HG03066 (cell line): ENCODE results near the gene CTNND2.
"Not testable (repeated sequence)": the region's sequence is repeated elsewhere in the genome, so short reads cannot be mapped to it uniquely, and the experiment has no call there.

Source experiments
- ATAC-seq: cut with Tn5 transposase; IDR thresholded peaks from one replicate; pipeline ENCODE4 v1.9.1; 2021; ENCODE audit warnings: low read depth; ENCODE audit not compliant: unreplicated experiment

CTNND2 gene

DNA sequence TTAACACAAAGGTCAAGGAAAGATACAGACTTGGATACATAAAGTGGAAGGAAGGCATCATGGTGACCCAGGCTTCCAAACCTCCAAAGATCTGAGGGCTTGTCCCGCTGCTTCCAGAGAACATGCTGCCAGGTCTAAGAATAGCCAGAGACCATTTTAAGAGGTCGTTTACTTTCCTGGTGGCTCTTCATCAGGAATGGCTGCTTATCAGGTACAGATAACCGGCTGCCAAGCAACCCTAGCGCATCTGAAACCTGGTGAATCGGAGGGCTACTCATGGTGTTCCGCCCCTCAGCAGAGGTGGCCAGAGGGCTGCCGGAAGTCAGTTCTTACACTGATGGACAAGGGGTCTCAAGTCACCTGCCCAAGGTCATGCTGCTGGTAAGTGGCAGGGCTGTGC, 892.0 kb downstream of the CTNND2 start:
- no peak for ATAC-seq

GRCh38 chr5:11010429-11011210, 893.6 kb downstream of the CTNND2 start:
- no peak for ATAC-seq

GRCh38 chr5:11009576-11009975, 894.7 kb downstream of the CTNND2 start:
- no peak for ATAC-seq

DNA sequence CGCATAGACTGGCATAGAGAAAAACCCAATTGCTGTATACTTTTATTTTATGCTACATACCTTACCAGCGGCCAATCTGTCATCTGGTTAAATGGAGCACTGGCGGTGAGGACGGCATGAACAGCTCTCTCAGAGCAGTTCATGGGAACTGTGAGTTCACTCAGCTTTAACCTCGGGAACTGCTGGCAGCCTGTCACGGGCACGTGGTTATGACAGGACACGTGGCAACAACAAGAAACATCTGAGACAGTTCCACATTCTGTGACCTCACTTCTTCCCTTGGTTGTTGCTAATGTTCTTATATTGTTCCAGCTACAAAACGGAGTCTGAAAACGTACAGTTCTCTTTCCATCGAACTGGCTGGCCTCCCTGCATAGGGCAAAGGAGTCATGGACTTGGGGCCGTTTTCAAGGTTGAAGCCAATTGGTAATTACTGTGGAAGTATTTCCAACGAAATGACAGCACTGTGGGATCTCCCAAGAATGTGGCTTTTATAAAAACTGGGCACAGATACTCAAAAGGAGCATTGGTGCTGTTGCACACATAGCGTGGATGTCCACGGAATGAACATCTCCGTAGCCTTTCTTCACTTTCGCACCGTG, 896.9 kb downstream of the CTNND2 start:
- ATAC-seq, result no peak

DNA sequence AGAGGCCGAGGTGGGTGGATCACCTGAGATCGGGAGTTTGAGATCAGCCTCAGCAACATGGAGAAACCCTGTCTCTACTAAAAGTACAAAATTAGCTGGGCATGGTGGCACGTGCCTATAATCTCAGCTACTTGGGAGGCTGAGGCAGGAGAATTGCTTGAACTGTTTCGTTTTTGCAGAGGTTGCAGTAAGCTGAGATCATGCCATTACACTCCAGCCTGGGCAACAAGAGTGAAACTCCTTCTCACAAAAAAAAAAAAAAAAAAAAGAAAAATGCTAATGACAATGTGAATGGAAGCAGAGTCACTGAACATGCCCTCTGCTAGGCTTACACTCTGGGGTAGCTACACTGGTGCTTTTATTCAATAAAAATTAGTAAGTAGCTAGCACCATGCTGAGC, 899.7 kb downstream of the CTNND2 start:
- ATAC-seq, result not testable (repeated sequence)

- no peak for ATAC-seq
Measured at GRCh38 chr5:11000515-11001353, 903.5 kb downstream of the CTNND2 start.

DNA sequence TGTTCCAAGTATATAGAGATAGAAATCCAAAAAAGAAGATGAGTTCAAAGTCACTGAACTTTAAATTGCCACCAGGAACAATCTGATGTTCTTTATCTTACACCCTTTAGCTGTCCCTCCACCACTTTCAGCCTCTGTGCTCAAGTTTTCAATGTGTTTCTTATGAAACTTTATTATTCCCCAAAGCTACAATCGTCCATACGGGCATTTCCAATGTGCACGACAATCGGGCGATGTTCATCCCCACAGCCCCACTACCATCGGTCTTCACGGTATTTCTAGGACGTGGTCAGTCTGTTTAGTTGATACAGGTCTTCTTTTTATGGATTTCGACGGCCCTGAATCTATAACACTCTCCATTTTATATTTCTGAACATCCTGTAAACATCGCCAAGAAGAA, 904.5 kb downstream of the CTNND2 start:
- no peak for ATAC-seq

GRCh38 chr5:10995891-10996290, 908.4 kb downstream of the CTNND2 start:
- ATAC-seq, result no peak

GRCh38 chr5:10994091-10994986, 909.9 kb downstream of the CTNND2 start:
- ATAC-seq, result no peak

- no peak for ATAC-seq
Measured at GRCh38 chr5:10990634-10991033, 913.6 kb downstream of the CTNND2 start.

- no peak for ATAC-seq
Measured at GRCh38 chr5:10989577-10990263, 914.5 kb downstream of the CTNND2 start.

GRCh38 chr5:10988622-10989021, 915.6 kb downstream of the CTNND2 start:
- no peak for ATAC-seq

DNA sequence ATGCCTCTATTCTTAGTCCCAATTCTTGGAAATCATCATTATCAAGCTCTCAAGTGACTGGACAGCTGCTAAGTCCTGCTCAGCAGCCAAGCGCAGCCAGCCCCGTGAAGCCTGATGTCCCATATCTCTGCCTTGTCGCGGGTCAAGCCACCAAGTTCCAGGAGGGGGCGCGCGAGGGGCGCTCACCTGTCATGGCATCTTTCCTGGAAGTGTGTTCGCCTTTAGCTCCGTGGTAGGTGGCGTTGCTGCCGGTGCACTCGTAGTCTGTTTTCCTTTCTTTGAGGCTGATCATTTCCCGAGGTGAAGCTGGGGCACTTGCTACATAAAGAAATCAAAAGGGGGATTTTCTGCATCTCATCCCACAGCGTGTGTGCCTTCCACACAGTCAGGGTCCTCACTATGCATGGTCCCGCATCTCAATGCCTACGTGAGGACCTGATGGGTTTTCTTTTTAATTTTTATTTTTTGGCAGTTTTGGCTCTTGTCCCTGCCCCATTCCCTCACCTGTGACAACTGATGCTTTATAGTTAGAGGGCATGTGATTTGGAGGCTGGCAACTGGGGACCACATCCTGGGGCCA, 916.2 kb downstream of the CTNND2 start:
- ATAC-seq, result peak; percentile 90

GRCh38 chr5:10987276-10987924, 916.8 kb downstream of the CTNND2 start:
- ATAC-seq, result no peak

- no peak for ATAC-seq
Measured at GRCh38 chr5:10985721-10986110, 918.5 kb downstream of the CTNND2 start.

DNA sequence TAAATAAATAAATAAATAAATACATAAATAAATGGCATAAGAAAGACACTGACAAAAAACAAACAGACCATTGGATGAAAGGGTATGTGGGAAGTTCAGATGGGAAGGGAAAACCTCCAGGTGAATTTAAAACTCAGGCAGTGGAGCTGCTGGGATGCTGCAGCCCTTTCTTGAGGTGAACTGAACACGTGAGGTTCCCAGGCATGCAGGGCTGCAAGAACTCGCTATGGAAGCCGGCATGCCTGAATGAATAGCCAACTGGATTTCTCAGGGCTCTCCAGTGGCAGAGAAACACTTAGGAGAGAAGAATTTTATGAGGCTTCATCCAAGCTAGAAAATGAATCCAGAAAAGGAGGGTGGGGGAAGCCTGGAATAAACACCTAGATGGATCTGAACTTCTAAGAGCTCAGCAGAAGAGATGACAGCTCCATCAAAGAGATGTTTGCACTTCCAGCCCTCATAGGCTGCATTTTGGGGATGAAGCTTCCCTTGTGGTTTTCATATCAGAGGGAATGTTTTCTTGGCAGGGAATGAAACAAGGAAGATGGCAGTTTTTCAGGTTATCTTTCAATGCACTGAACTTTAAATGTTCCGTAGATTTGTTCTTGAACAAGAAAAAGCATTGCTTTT, 919.0 kb downstream of the CTNND2 start:
- no peak for ATAC-seq

DNA sequence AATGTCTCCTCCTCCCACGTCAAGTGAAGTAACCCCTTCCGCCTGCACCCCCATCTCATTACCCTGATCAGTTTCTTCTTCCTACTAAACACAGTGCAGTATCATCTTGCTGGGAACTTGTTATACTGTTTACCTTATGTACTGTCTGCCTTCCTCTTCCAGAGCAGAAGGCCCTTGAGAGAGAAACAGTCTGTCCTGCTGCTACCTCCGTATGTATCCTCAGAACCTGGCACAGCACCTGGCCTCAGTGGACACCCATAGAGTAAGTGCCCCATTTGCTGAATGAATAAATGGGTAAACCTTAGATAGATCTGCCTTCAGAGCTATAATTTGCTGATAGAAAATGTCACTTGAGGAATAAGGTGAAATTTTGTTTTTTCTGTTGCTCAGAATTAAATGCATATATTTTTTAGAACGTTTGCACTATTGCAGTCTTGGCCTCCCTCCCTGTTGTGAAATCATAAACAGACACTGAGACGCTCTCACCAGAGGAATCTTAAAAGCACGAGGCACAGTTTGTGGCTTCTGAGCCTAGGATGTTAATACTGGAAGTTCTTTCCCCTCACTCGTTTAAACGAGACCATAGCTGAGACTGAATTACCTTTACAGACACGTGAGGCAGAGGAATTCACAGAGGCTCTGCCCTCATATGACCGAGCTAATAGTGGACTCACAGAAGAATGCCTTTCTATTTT, 920.1 kb downstream of the CTNND2 start:
- ATAC-seq, result no peak

GRCh38 chr5:10982626-10983025, 921.6 kb downstream of the CTNND2 start:
- no peak for ATAC-seq
